Amniotic stem cell (primary cell): ENCODE results near the gene SCLY.

Experiments used
- DNase-seq: peaks from one replicate; lab custom pipeline; 2025; lab: John Stamatoyannopoulos, UW

SCLY gene

GRCh38 chr2:238127165-238128060 lies 66.6 kb downstream of the SCLY start:
- DNase-seq = no peak

GRCh38 chr2:238128061-238128440 lies 67.2 kb downstream of the SCLY start:
- no peak for DNase-seq

DNA sequence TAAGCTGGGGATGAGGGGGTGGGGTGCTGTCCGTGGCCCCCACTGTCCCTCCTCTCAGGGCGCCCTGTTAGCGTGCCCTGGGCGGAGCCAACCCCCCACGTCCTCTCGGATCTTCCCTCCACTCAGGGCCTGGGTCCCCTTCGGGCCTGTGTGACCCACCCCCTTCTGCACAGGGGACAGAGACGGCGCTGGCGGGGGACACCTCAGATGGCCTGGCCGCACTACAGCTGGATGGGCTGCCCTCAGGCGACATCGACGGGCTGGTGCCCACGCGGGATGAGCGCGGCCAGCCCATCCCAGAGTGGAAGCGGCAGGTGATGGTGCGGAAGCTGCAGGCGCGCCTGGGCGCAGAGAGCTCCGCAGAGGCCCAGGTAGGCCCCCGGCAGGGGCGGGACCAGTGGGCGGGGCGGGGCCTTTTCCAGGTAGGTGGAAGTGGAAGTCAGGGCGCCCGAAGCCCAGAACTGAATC lies 67.8 kb downstream of the SCLY start:
- no peak for DNase-seq

- no peak for DNase-seq
These were observed 68.6 kb downstream of the SCLY start for GRCh38 chr2:238129166-238130010.

DNA sequence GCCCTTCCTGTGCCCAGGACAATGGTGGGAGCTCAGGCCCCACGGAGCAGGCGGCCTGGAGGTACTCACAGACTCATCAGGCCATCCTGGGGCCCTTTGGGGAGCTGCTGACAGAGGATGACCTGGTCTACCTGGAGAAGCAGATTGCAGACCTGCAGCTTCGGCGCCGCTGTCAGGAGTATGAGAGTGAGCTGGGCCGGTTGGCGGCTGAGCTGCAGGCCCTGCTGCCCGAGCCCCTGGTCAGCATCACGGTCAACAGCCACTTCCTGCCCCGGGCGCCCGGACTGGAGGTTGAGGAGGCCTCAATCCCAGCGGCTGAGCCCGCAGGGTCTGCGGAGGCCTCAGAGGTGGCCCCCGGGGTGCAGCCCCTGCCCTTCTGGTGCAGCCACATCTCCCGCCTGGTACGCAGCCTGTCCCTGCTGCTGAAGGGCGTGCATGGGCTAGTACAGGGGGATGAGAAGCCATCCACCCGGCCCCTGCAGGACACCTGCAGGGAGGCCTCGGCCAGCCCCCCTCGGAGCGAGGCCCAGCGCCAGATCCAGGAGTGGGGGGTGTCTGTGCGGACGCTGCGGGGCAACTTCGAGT lies 69.4 kb downstream of the SCLY start:
- no peak for DNase-seq

DNA sequence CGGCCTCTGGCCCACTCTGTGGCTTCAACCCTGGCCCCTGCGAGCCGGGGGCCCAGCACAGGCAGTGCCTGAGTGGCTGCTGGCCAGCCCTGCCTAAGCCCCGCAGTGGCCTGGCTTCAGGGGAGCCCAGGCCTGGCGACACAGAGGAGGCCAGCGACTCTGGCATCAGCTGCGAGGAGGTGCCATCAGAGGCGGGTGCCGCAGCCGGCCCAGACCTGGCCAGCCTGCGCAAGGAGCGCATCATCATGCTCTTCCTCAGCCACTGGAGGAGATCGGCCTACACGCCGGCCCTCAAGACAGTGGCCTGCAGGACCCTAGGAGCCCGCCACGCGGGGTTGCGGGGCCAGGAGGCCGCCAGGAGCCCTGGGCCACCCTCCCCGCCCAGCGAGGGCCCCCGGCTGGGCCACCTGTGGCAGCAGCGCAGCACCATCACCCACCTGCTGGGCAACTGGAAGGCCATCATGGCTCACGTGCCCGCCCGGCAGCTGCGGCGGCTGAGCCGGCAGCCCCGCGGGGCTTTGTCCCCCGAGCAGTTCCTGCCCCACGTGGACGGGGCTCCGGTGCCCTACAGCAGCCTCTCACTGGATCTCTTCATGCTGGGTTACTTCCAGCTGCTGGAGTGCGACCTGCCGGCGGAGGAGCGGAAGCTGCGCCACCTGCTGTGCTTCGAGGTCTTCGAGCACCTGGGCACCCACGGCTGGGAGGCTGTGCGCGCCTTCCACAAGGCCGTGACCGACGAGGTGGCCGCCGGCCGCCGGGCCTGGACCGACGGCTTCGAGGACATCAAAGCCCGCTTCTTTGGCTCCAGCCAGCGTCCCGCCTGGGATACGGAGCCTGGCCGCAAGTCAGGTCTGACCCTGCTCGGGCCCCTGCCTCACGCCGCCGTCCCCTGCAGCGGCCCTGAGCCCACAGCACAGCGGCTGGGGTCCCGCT lies 70.2 kb downstream of the SCLY start:
- DNase-seq = no peak

GRCh38 chr2:238131761-238132462 lies 71.1 kb downstream of the SCLY start:
- DNase-seq = no peak

- no peak for DNase-seq
These were observed 72.0 kb downstream of the SCLY start for GRCh38 chr2:238132463-238133450.

DNA sequence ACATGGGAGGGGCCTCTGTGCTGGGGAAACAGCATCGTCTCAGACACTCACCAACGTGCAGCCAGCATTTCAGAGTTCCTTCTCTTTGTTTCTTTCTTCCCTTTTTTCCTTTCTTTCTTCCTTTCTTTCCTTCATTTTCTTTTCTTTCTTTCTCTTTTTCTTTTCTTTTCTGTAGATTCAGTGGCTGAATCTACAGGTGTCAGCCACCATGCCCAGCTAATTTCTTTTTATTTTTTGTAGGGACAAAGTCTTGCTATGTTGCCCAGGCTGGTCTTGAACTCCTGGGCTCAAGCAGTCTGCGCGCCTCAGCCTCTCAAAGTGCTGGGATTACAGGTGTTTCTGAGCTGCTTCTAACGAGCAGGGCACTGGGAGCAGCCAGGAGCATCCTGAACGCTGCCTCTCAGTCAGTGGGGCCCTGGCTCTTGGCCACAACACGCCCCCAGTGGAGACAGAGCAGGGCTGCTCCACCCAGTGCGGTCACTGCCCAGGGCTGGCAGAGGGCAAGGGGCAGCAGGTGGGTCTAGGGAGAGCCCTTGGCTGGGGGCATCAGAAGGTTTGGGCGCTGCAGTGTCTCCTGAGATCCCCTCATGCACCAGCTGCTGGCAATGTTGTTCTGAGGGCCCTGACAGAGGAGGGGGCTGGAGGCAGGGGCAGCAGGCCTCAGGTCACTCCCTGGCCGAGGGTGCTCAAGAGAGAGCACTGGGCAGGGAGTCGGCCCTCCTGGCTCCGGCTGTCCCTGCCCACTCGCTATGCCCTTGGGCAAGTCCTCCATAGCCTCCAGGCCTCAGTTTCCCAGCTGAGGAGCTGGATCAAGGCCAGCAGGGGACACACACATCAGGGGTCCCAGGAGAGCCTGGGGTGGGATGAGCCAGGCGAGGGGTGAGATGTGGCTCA lies 72.9 kb downstream of the SCLY start:
- DNase-seq = no peak

DNA sequence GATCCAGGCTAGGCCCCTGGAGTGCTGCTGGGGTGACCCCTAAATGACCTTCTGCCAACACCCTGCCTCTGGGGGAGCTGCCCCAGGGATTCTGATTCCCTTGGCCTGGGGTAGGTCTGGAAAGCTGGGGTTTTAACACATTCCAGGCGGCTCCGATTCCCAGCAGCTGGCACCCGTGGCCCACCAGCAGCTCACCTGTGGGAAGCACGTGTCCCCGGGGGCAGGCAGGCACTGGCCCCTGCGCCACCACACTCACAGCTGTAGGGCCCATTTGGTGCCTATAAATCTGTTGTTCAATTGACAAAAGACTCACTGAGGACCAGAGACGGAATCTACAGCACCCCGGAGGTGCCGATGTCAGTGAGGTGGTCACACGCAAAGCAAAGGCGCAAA lies 73.6 kb downstream of the SCLY start:
- no peak for DNase-seq

GRCh38 chr2:238135601-238136150 lies 74.9 kb downstream of the SCLY start:
- DNase-seq = no peak

DNA sequence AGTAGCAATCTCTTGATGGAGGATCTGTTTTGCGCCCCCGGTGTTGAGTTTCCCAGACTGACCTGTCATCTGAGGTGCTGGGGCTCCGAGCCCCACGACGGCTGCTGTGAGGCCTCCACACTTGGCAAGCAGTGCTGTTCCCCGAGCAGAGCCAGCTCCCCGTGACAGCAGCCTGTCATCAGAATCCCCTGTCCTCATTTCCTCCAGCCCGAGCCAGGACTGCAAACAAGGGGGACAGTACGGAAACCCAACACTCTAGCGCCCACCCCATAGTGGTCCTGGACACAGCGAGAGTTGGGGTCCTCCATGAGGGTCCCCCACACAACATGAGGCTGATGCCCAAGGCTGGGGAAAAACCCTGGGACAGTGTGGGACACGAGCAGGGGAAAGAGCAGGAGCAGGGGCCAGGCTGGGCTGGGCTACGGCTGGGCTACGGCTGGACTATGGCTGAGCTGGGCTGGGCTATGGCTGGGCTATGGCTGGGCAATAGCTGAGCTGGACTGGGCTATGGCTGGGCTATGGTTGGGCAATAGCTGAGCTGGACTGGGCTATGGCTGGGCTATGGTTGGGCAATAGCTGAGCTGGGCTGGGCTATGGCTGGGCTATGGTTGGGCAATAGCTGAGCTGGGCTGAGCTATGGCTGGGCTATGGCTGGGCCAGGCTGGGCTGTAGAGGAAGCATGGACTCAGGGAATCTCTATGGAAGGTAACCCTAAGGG lies 76.2 kb downstream of the SCLY start:
- no peak for DNase-seq

DNA sequence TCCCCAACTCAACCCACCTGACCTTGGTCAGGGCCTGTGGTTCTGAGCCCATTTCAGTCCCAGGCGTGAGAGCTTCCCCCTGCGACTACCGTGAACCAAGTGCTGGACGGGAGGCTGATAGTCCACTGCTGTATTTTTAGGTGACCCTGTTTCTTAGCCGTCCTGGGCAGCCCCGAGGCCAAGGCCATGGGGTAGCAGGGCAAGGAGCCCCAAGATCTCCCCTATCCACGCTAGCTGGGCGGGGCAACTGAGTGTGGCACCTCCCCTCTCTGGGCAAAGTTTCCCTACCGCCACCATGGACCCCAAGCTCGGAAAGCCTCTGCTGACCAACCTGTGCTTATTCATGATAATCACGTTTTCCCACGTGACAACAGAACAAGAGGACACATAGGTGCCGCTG lies 77.1 kb downstream of the SCLY start:
- no peak for DNase-seq

- DNase-seq = no peak
These were observed 77.8 kb downstream of the SCLY start, which contains the start of gene KLHL30 for GRCh38 chr2:238138331-238139195. KLHL30 (plus strand) TSS chr2:238138668; CDS start chr2:238140755, 2,087 bp downstream.

- no peak for DNase-seq
These were observed 78.6 kb downstream of the SCLY start for GRCh38 chr2:238139196-238140039.

DNA sequence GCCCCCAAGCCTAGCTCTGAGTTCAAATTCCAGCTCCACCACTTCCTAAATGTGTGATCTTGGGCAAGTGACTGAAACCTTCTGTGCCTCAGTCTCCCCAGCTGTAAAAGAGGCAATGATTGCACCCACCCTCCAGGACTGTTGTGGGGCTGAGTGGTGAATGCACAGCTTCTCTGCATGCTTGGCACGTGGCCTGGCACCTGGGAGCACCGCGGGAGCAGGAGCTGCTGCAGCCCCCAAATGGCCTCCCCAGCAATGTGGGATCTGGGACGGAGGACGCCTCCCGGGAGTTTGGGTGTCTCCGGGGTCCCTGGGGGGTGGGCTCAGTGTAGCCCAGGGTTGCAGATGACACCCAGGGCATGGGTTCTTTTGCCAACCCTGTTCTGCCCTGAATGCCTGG lies 79.2 kb downstream of the SCLY start:
- DNase-seq = no peak
